ENCODE measurements around the gene HEMK1.

The HEMK1 gene

GRCh38 chr3:50603261-50604109 is 34.2 kb downstream of the HEMK1 start:
- no peak for DNase-seq

- DNase-seq = no peak
These were observed 34.8 kb downstream of the HEMK1 start for GRCh38 chr3:50604110-50604621.

GRCh38 chr3:50604628-50605588 is 35.6 kb downstream of the HEMK1 start:
- no peak for DNase-seq

GRCh38 chr3:50605901-50606326 is 36.6 kb downstream of the HEMK1 start:
- DNase-seq = no peak

- peak; percentile 64 for DNase-seq
These were observed 37.3 kb downstream of the HEMK1 start for GRCh38 chr3:50606596-50606995.

GRCh38 chr3:50607271-50608091 is 38.2 kb downstream of the HEMK1 start:
- no peak for DNase-seq

- no peak for DNase-seq
These were observed 39.0 kb downstream of the HEMK1 start for GRCh38 chr3:50608278-50608677.

- no peak for DNase-seq
These were observed 39.9 kb downstream of the HEMK1 start for GRCh38 chr3:50609071-50609762.

- no peak for DNase-seq
These were observed 40.4 kb downstream of the HEMK1 start for GRCh38 chr3:50609763-50610085.

- no peak for DNase-seq
These were observed 41.1 kb downstream of the HEMK1 start for GRCh38 chr3:50610181-50610971.

GRCh38 chr3:50610992-50611463 is 41.7 kb downstream of the HEMK1 start:
- no peak for DNase-seq

- DNase-seq = peak; percentile 93
These were observed 42.3 kb downstream of the HEMK1 start, which contains the start of gene CISH for GRCh38 chr3:50611464-50612233. Gene CISH, minus strand, starts transcription at chr3:50611774. Its CDS starts 124 bp downstream, at chr3:50611650.

GRCh38 chr3:50612234-50612882 is 43.0 kb downstream of the HEMK1 start:
- no peak for DNase-seq

GRCh38 chr3:50612970-50613846 is 43.9 kb downstream of the HEMK1 start:
- DNase-seq = no peak

GRCh38 chr3:50615190-50615589 is 45.9 kb downstream of the HEMK1 start:
- no peak for DNase-seq

- DNase-seq = peak; percentile 79
These were observed 46.9 kb downstream of the HEMK1 start for GRCh38 chr3:50616003-50616769.

GRCh38 chr3:50616770-50617095 is 47.4 kb downstream of the HEMK1 start:
- DNase-seq = peak; percentile 94
